Measurements from ENCODE around the gene INTS6.

The INTS6 gene

DNA sequence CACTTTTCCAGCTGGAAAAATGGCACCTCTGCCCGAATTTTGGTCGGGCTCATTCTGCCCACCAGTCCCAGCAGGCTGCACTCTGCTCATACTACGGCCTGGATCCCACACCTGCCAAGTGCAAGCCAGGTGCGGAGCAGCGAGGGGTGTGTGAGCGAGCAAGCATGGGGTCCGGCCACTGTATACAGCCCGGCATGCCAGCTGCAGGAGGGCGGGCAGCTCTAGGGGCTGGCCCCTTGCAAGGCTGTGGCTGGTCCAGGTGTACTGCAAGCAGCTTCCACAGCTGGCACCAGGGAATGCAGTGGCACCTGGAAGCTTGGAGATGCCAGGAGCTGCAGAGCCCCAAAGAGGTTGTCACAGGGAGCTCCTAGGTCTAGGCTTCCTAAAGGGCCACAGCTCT, 2.7 kb upstream of the INTS6 start:
- TF ChIP-seq, protein P1, sequence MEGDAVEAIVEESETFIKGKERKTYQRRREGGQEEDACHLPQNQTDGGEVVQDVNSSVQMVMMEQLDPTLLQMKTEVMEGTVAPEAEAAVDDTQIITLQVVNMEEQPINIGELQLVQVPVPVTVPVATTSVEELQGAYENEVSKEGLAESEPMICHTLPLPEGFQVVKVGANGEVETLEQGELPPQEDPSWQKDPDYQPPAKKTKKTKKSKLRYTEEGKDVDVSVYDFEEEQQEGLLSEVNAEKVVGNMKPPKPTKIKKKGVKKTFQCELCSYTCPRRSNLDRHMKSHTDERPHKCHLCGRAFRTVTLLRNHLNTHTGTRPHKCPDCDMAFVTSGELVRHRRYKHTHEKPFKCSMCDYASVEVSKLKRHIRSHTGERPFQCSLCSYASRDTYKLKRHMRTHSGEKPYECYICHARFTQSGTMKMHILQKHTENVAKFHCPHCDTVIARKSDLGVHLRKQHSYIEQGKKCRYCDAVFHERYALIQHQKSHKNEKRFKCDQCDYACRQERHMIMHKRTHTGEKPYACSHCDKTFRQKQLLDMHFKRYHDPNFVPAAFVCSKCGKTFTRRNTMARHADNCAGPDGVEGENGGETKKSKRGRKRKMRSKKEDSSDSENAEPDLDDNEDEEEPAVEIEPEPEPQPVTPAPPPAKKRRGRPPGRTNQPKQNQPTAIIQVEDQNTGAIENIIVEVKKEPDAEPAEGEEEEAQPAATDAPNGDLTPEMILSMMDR (IDR thresholded peaks at IDR 0.05): no peak

DNA sequence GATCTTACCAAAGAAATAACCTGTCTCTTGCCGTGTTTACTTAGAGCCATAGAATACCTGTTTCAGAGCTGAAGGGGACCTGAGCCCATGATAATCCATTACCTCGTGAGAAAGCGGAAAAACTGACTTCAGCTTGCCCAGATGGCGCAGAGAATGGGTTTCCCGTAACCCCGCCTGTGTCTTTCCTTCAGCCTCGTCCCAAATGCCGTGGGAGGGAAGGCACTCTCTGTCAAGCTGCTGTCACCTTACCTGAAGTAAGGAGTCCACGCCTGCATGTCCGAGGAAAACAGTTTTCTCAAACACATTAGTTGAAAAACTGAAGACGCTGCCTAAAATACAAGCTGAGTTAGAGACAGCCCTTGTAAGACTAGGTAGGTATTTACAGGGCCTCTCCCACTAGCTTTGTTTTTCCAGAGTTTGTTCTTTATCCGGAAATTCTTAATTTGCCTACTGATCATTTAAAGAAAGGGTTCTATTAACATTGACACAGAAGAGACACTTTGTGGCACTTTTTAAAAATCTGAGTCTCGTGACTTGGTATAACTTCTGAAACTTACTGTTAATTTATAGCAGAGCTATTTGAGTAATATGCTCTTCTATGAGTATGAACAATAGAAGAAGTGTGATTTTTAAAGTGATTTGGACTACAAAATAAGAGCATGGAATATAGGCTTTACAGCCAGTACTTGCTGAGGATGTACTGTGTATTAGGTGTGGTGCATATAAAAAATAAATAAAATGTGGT, 1.3 kb upstream of the INTS6 start:
- TF ChIP-seq, protein P1 (IDR thresholded peaks at IDR 0.05): no peak

DNA sequence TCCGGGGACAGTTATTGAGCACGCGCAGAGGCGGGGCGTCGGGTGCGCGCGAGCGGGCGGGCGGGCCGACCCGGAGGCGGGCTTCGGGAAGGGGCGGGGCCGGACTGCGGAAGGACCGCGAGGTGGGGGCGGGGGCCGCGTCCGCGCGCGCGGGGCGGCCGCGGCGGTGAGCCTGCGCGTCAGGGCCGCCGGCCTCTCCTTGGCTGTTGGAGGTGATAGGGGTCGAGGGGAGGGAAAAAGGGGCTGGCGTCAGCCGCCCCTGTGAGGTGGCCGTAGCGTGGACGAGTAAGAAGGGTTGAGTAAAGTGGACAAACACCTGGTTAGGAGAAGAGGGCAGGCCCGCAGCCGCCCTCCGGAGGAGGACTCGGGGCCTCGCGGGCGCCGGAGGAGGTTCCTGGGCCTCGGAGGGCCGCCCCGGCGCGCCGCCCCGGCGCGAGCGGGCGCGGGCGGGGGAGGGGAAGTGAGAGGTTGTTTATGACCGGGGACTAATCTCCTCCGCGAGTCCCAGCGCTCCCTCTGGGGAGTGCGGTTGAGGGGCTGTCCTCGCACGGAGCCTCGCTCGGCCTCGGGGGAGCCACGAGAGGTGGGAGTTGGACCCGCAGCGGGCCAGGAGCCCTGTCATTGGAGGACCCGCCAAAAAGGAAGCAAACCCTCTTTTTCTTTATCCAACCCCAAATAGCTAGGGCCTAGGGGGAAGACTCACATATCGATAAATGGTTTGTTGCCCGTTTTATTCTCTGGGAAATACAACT, 547 bp upstream of the INTS6 start:
- TF ChIP-seq, protein P1 (IDR thresholded peaks at IDR 0.05): no peak

DNA sequence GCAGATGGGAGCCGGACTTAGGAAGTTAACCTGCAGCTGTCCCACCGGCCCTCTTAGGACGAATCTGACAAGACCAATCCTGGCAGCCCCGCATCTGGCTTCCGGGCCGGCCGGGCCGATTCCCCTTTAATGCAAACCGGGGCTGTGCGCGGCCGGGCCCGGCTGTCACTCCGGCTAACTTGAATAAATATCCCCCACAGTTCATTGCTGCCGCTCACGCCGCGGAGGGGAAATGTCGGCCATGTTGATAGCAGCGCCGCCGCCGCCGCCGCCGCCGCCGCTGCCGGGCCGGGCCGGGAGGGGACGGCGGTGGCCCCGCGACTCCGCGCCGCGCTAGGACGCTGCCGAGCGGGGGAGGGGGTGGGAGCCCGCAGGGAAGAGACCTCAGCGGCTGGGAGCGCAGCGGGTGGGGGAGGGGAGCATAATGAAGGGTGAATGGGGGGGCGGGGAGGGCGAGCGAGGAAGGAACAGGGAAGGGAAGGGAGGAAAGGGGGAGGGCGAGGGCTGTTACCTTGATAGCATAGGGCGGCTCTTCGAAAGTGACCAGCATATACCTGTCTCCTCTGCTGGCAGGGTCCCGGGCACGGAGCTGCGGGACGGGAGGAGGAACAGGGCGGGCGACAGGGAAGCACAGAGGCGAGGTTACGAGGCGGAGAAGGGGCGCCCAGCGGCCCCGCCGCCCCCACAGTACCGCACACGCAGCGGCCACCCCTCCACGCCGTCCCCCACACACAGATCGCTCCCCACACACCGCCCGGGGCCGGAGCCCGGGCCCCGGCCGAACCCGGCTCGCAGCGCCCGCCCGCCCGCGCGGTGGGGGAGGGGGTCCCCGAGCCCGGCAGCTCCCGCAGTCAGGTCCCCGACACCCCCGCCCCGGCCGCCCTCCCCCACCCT, 1.1 kb downstream of the INTS6 start:
- TF ChIP-seq, protein P1 (IDR thresholded peaks at IDR 0.05): no peak

DNA sequence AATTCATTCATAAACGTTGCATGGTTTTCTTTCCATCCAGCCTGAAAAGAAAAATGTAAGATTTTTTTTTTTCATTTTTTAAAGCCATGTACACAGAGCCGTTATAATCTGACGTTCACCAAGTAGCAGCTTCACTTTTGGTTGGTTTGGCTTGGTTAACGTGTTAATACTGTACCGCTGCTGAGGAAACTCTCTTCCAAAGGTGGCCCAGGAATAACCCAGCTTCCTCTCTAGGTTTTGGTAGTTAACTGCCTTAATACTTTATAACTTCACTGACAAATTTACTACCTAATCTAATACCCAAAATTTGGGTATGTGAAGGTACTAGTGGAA, 1.7 kb downstream of the INTS6 start:
- TF ChIP-seq, protein P1 (IDR thresholded peaks at IDR 0.05): no peak

DNA sequence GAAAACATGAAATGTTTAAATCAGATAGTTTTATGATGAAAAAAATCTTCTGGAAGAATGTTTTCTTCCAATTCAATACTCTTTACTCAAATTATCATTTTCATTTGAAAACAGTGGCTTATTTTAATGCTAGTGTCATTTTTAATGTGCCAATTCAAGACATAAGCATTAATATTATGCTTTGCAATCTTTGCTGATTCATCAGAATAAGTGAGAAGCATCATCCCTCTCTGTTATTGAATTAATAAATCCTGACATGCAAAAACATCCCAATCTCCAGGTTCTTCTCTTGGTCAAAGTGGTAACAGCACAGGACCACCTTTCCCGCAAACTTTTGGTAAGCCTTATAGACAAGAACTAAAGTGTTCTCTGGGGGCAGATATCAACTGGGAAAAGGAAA, 3.8 kb downstream of the INTS6 start:
- TF ChIP-seq, protein P1 (IDR thresholded peaks at IDR 0.05): no peak

DNA sequence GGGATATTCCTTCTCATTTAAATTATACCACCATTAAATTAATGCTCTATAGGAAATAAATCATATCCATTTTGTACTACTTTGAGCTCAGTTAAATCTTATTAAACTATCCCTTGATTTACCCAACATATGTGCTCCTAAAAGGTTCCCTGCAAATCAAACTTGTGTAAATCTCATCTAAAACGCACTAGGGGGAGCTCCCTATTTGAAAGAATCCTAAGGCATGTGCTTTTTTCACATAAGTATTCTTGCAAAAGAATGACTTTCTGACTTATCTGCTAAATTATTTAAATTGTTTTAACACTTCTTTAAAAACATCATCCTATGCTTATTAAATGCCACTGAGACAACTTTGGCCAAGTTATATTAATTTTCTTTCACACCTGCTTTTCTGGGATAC, 7.9 kb downstream of the INTS6 start:
- TF ChIP-seq, protein P1 (IDR thresholded peaks at IDR 0.05): peak; percentile 19; the same call in 1 of the 2 replicates
